Stomach (tissue), 4 donors: ENCODE data around the gene DAB1.

Source experiments
- POLR2A ChIP-seq, 4 donors: fragments of 450-650 bp; IDR thresholded peaks; one replicate each; pipeline ENCODE4 v1.6.1; 2016; ENCODE audit warnings: antibody characterized with exemption in 4 of 4, control low read depth in 2 of 4, mild to moderate bottlenecking in 1 of 4, moderate library complexity in 1 of 4
- POLR2AphosphoS5 ChIP-seq, 3 donors: sonication (generic); formaldehyde crosslinking; IDR thresholded peaks; one replicate each; pipeline ENCODE4 v1.6.1; 2016; ENCODE audit warnings: antibody characterized with exemption in 3 of 3
- TF ChIP-seq, protein P1 (sequence below), 7 experiments: fragments of 450-650 bp in 4 of 7; fragments of 200-600 bp in 3 of 7; sonication (generic) in 3 of 7; IDR thresholded peaks; one replicate each; pipeline ENCODE4 v1.5.1; 2016 to 2019; ENCODE audit warnings: antibody characterized with exemption in 7 of 7, control low read depth in 2 of 7, mild to moderate bottlenecking in 1 of 7

- TF ChIP-seq POLR2AphosphoS5 (IDR thresholded peaks at IDR 0.05) (no peak), POLR2A (IDR thresholded peaks at IDR 0.05) (no peak)
- TF ChIP-seq, protein P1, sequence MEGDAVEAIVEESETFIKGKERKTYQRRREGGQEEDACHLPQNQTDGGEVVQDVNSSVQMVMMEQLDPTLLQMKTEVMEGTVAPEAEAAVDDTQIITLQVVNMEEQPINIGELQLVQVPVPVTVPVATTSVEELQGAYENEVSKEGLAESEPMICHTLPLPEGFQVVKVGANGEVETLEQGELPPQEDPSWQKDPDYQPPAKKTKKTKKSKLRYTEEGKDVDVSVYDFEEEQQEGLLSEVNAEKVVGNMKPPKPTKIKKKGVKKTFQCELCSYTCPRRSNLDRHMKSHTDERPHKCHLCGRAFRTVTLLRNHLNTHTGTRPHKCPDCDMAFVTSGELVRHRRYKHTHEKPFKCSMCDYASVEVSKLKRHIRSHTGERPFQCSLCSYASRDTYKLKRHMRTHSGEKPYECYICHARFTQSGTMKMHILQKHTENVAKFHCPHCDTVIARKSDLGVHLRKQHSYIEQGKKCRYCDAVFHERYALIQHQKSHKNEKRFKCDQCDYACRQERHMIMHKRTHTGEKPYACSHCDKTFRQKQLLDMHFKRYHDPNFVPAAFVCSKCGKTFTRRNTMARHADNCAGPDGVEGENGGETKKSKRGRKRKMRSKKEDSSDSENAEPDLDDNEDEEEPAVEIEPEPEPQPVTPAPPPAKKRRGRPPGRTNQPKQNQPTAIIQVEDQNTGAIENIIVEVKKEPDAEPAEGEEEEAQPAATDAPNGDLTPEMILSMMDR (IDR thresholded peaks at IDR 0.05): no peak
Measured at GRCh38 chr1:57353654-57354053, 70.2 kb downstream of the DAB1 start.
